Measurements from ENCODE around the gene SKA3. TPM values are rescaled to one million over a fixed set of nuclear protein-coding genes. Genes with fewer than 3 reads are reported as not detected.

The SKA3 gene
- 5.9 and 6.4 TPM in 2 replicates for polyA plus RNA-seq (2012; rRNA removed)
- polyA plus RNA-seq (2012; cell fraction: cytosol; rRNA removed): 8.3 and 9.0 TPM in 2 replicates
- polyA plus RNA-seq (2012; cell fraction: nucleus; rRNA removed): 2.5 and 4.2 TPM in 2 replicates

GRCh38 chr13:21176215-21176981 lies at the start of gene SKA3, which contains the start of gene MRPL57:
SKA3 (minus strand) TSS chr13:21176552; CDS start chr13:21176477, 75 bp downstream.
MRPL57 (plus strand) TSS chr13:21176658; CDS start chr13:21176917, 259 bp downstream.
- Histone ChIP-seq H3K27ac (ENCODE audit: low read depth in 2 of 2, low read length in 1 of 2) (peak within 1 kb of the TSS; percentile 87 to 94), H3K9me2 (no peaks in the 10 kb centered on the region), H3K4me3 (ENCODE audit: low read depth in 2 of 2, low read length in 1 of 2) (peak within 1 kb of the TSS; percentile 77 to 86), H3K4me2 (peak within 1 kb of the TSS; percentile 94), H3K27me3 (ENCODE audit: insufficient read depth) (no peaks in the 10 kb centered on the region), H3K79me2 (ENCODE audit: insufficient read depth) (peaks cover 68% of the 10 kb centered on the region), H3K9ac (peak within 1 kb of the TSS; percentile 90), H3F3A (replicated peaks; ENCODE audit: insufficient read depth) (peaks cover 19% of the 10 kb centered on the region), H3K9me3 (no peaks in the 10 kb centered on the region), H3K4me1 (ENCODE audit: control insufficient read depth in 1 of 2, insufficient read depth in 2 of 2, low read depth in 1 of 2, low read length in 1 of 2) (peaks cover 3 to 5% of the 10 kb centered on the region in 2 experiments; a peak in 2 of 4 replicates), H3K36me3 (replicated peaks in 1 of 2; ENCODE audit: control insufficient read depth in 1 of 2, insufficient read depth in 2 of 2, low read length in 1 of 2) (peaks cover 0 to 5% of the 10 kb centered on the region in 2 experiments), H4K20me1 (ENCODE audit: insufficient read depth) (no peaks in the 10 kb centered on the region), H2AFZ (ENCODE audit: low read depth) (peak within 1 kb of the TSS; percentile 95)
- CTCF ChIA-PET: interaction anchor here (0.6 to 2.2 kb wide), 7 partner anchors 20 to 305 kb away, joined by 3 to 10 read pairs (median 3); no protein-coding TSS in a partner anchor
- POLR2A ChIA-PET: interaction anchor here (0.6 to 1.3 kb wide), 9 partner anchors 11 to 427 kb away, joined by 3 to 7 read pairs (median 3); partner anchors contain the start of genes MICU2 and ZDHHC20
- 0% methylated on average over 14 of the region's 93 CpGs for WGBS (ENCODE audit: low lambda C conversion rate)
- DNase-seq: peak; percentile 98
- TF ChIP-seq RXRA (IDR thresholded peaks at IDR 0.05; ENCODE audit: borderline replicate concordance, low read depth) (no peak), ELF1 (IDR thresholded peaks at IDR 0.05) (no peak; the same call in 1 of the 2 replicates), FOSL2 (IDR thresholded peaks at IDR 0.05; ENCODE audit: borderline replicate concordance, low read depth) (no peak), PBX3 (IDR thresholded peaks at IDR 0.05) (no peak), RAD21 (IDR thresholded peaks at IDR 0.05; ENCODE audit: low read length) (no peak), USF2 (IDR thresholded peaks at IDR 0.05; ENCODE audit: borderline replicate concordance, low read depth, low read length) (no peak), MEF2A (IDR thresholded peaks at IDR 0.05; ENCODE audit: borderline replicate concordance, low read depth) (no peak), FOXJ3 (CRISPR knock-in tag; IDR thresholded peaks at IDR 0.05) (no peak), POLR2AphosphoS5 (IDR thresholded peaks at IDR 0.05; ENCODE audit: low read depth, low read length) (peak; percentile 97), GABPA (IDR thresholded peaks at IDR 0.05; ENCODE audit: low read depth) (no peak), GATA2 (CRISPR knock-in tag; IDR thresholded peaks at IDR 0.05) (no peak), TAF1 (IDR thresholded peaks at IDR 0.05; ENCODE audit: borderline replicate concordance, low read depth, low read length) (peak; percentile 87), SIN3A (IDR thresholded peaks at IDR 0.05; ENCODE audit: borderline replicate concordance, low read depth, low read length) (peak; percentile 100), IRF3 (IDR thresholded peaks at IDR 0.05; ENCODE audit: low read depth, low read length) (no peak), TEAD4 (IDR thresholded peaks at IDR 0.05; ENCODE audit: borderline replicate concordance, insufficient read depth) (no peak), TCF12 (IDR thresholded peaks at IDR 0.05) (no peak), NFIC (IDR thresholded peaks at IDR 0.05; ENCODE audit: borderline replicate concordance) (no peak), EP300 (IDR thresholded peaks at IDR 0.05; ENCODE audit: borderline replicate concordance in 1 of 2, low read depth in 1 of 2, low read length in 1 of 2) (no peak), CTCF (IDR thresholded peaks at IDR 0.05) (no peak), JUND (IDR thresholded peaks at IDR 0.05) (no peak), EZH2phosphoT487 (IDR thresholded peaks at IDR 0.05; ENCODE audit: borderline replicate concordance, low read depth) (no peak), ZBTB33 (IDR thresholded peaks at IDR 0.05; ENCODE audit: borderline replicate concordance, low read depth) (peak; percentile 100), CHD2 (IDR thresholded peaks at IDR 0.05; ENCODE audit: low read length, partially characterized antibody) (peak; percentile 100), RFX5 (IDR thresholded peaks at IDR 0.05; ENCODE audit: low read length) (no peak), MXI1 (IDR thresholded peaks at IDR 0.05; ENCODE audit: low read depth, low read length) (peak; percentile 99), YY1 (IDR thresholded peaks at IDR 0.05; ENCODE audit: low read depth) (peak; percentile 82), RCOR1 (IDR thresholded peaks at IDR 0.05; ENCODE audit: low read length) (peak; percentile 47; the same call in 1 of the 2 replicates)
